ENCODE results near the gene BAZ2B.

Gene BAZ2B

GRCh38 chr2:159609811-159610549 lies 6.4 kb downstream of the BAZ2B start:
- Mint-ChIP-seq H3K4me3 (no peak overlapping the region), H3K4me1 (peaks cover 8% of the 10 kb centered on the region), H3K27ac (no peak overlapping the region), H3K9me3 (no peaks in the 10 kb centered on the region), H3K27me3 (peaks cover 9% of the 10 kb centered on the region), H3K36me3 (ENCODE audit: low read depth) (no peaks in the 10 kb centered on the region)
- ATAC-seq: no peak
- DNase-seq: no peak

DNA sequence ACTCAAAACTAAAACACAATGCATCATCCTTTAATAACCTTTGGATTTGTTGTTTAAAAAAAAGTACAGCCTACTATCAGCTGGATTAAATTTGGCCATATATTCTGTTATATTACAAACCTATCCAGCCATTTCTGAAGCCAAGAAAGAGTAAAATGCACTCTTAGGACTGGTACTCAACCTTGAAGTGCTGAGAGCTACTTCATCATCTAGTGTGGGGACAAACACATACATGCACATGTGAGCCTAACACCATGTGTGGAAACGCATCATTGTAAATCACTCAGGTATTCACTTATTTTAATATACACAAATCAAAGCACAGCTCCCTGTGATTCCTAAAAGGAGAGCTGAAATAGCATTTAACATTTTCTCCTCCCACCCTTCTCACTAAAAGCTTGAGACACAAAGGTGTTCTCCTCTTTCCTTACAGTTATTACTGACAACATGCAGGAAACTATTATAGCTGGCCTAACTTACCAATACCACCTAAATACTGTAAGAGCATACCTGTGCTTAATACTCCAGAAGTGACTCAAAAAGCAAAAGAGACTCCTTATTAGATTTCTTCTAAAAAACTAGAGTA lies 7.5 kb downstream of the BAZ2B start:
- ATAC-seq: no peak
- DNase-seq: no peak
- peaks cover 3% of the 10 kb centered on the region for H3K27me3 Mint-ChIP-seq
- H3K36me3 Mint-ChIP-seq (ENCODE audit: low read depth): no peaks in the 10 kb centered on the region
- H3K4me3 Mint-ChIP-seq: no peak overlapping the region
- H3K4me1 Mint-ChIP-seq: peaks cover under 1% of the 10 kb centered on the region
- H3K27ac Mint-ChIP-seq: no peak overlapping the region
- H3K9me3 Mint-ChIP-seq: no peaks in the 10 kb centered on the region

- no peaks in the 10 kb centered on the region for H3K4me1 Mint-ChIP-seq
- H3K9me3 Mint-ChIP-seq: no peaks in the 10 kb centered on the region
- ATAC-seq: no peak
- H3K27me3 Mint-ChIP-seq: no peaks in the 10 kb centered on the region
- H3K4me3 Mint-ChIP-seq: no peak overlapping the region
- H3K36me3 Mint-ChIP-seq (ENCODE audit: low read depth): no peaks in the 10 kb centered on the region
- no peak for DNase-seq
- H3K27ac Mint-ChIP-seq: no peak overlapping the region
Measured at GRCh38 chr2:159608108-159608507, 8.2 kb downstream of the BAZ2B start.

GRCh38 chr2:159606287-159606686 lies 10.1 kb downstream of the BAZ2B start:
- DNase-seq (no peak), ATAC-seq (no peak)
- Mint-ChIP-seq H3K27me3 (no peaks in the 10 kb centered on the region), H3K27ac (no peak overlapping the region), H3K4me1 (no peaks in the 10 kb centered on the region), H3K36me3 (ENCODE audit: low read depth) (no peaks in the 10 kb centered on the region), H3K9me3 (no peaks in the 10 kb centered on the region), H3K4me3 (no peak overlapping the region)

DNA sequence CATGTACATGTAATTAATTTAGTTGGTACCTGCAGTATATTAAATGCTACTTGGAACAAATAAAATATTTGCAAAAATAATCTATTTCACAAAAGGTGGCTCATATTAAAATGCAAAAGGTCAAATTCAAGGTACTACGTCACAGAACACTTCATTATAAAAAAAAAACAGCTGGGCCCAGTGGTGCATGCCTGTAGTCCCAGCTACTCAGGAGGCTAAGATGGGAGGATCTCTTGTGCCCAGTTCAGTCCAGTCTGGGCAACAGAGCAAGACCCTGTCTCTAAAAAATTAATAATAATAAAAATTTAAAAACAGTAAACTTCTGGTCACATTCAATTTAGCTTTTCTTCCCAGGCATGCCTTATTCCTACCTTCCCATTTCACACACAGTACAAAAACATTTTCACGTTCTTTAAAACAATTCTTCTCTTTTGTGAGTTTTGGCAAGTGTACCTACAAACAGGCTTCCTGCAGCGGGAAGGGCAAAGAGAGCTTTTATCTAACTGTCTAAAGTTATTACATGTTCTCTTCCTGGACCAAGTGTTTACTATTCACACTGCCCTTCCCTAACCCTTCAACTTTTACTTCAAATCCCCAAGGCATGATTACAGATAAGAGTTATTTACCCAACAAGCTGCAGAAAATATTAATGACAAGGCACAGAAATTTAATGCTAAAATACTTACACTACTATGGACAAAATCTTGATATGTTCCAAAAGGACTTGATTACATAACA lies 10.7 kb downstream of the BAZ2B start:
- H3K4me3 Mint-ChIP-seq: no peak overlapping the region
- no peaks in the 10 kb centered on the region for H3K27me3 Mint-ChIP-seq
- ATAC-seq (no peak), DNase-seq (no peak)
- no peak overlapping the region for H3K27ac Mint-ChIP-seq
- H3K36me3 Mint-ChIP-seq (ENCODE audit: low read depth): no peaks in the 10 kb centered on the region
- peaks cover 3% of the 10 kb centered on the region for H3K4me1 Mint-ChIP-seq
- H3K9me3 Mint-ChIP-seq: no peaks in the 10 kb centered on the region

DNA sequence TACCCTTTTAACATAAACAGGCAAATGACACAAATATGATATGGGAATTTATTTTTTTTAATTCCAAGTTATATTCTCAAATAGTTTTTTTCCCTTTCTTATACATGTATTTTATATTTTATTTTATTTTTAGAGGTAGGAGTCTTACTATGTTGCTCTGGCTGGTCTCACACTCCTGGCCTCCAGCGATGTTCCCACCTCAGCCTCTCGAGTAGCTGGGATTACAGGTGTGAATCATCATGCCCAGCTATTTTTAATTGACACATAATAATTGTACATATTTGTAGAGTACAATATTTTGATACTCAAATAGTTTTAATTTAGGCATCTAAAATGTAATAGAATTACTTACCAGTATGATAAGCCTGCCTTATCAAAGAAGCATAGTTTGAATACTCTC lies 12.2 kb downstream of the BAZ2B start:
- ATAC-seq (no peak), DNase-seq (no peak)
- H3K36me3 Mint-ChIP-seq (ENCODE audit: low read depth): no peaks in the 10 kb centered on the region
- H3K9me3 Mint-ChIP-seq: no peaks in the 10 kb centered on the region
- no peaks in the 10 kb centered on the region for H3K27me3 Mint-ChIP-seq
- peaks cover 5% of the 10 kb centered on the region for H3K4me1 Mint-ChIP-seq
- no peak overlapping the region for H3K27ac Mint-ChIP-seq
- no peak overlapping the region for H3K4me3 Mint-ChIP-seq

- Mint-ChIP-seq H3K27me3 (no peaks in the 10 kb centered on the region), H3K36me3 (ENCODE audit: low read depth) (no peaks in the 10 kb centered on the region), H3K27ac (no peak overlapping the region), H3K4me1 (peaks cover 5% of the 10 kb centered on the region), H3K4me3 (no peak overlapping the region), H3K9me3 (no peaks in the 10 kb centered on the region)
- no peak for ATAC-seq
- DNase-seq: no peak
Measured at GRCh38 chr2:159600752-159601151, 15.6 kb downstream of the BAZ2B start.

- no peak overlapping the region for H3K27ac Mint-ChIP-seq
- no peaks in the 10 kb centered on the region for H3K27me3 Mint-ChIP-seq
- DNase-seq: no peak
- H3K36me3 Mint-ChIP-seq (ENCODE audit: low read depth): no peaks in the 10 kb centered on the region
- peaks cover under 1% of the 10 kb centered on the region for H3K4me1 Mint-ChIP-seq
- no peak overlapping the region for H3K4me3 Mint-ChIP-seq
- ATAC-seq: no peak
- no peaks in the 10 kb centered on the region for H3K9me3 Mint-ChIP-seq
Measured at GRCh38 chr2:159595410-159596046, 20.8 kb downstream of the BAZ2B start.

- no peaks in the 10 kb centered on the region for H3K4me1 Mint-ChIP-seq
- H3K27me3 Mint-ChIP-seq: no peaks in the 10 kb centered on the region
- DNase-seq (no peak), ATAC-seq (no peak)
- no peak overlapping the region for H3K27ac Mint-ChIP-seq
- H3K9me3 Mint-ChIP-seq: no peaks in the 10 kb centered on the region
- no peaks in the 10 kb centered on the region for H3K36me3 Mint-ChIP-seq (ENCODE audit: low read depth)
- no peak overlapping the region for H3K4me3 Mint-ChIP-seq
Measured at GRCh38 chr2:159592441-159592840, 23.9 kb downstream of the BAZ2B start.

GRCh38 chr2:159591221-159591620 lies 25.1 kb downstream of the BAZ2B start:
- Mint-ChIP-seq H3K36me3 (ENCODE audit: low read depth) (no peaks in the 10 kb centered on the region), H3K27ac (no peak overlapping the region), H3K4me3 (no peak overlapping the region), H3K9me3 (no peaks in the 10 kb centered on the region), H3K27me3 (no peaks in the 10 kb centered on the region), H3K4me1 (no peaks in the 10 kb centered on the region)
- no peak for ATAC-seq
- DNase-seq: no peak

GRCh38 chr2:159589286-159589685 lies 27.1 kb downstream of the BAZ2B start:
- ATAC-seq (no peak), DNase-seq (no peak)
- no peaks in the 10 kb centered on the region for H3K27me3 Mint-ChIP-seq
- H3K36me3 Mint-ChIP-seq (ENCODE audit: low read depth): no peaks in the 10 kb centered on the region
- no peaks in the 10 kb centered on the region for H3K4me1 Mint-ChIP-seq
- H3K4me3 Mint-ChIP-seq: no peak overlapping the region
- no peak overlapping the region for H3K27ac Mint-ChIP-seq
- H3K9me3 Mint-ChIP-seq: no peaks in the 10 kb centered on the region

DNA sequence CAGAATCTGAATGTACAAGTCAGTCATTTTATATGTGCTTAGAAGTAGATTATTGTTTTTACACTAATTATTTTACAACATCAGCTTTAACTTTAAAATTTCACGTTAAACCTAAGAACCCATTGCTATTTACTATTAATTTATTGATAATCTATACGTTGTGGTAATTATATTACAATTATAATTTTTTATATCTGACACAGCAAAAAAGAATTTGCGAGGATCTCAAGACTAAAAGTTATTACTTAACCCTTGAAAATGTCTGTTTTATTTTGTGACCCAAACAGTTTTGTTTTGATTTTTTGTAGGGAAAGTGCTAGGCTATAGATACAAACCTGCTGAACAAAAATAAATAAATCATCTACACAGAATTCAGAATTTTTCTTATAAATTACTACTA lies 30.3 kb downstream of the BAZ2B start:
- H3K4me1 Mint-ChIP-seq: no peaks in the 10 kb centered on the region
- H3K36me3 Mint-ChIP-seq (ENCODE audit: low read depth): no peaks in the 10 kb centered on the region
- H3K9me3 Mint-ChIP-seq: no peaks in the 10 kb centered on the region
- DNase-seq (no peak), ATAC-seq (no peak)
- H3K27me3 Mint-ChIP-seq: no peaks in the 10 kb centered on the region
- H3K27ac Mint-ChIP-seq: no peak overlapping the region
- no peak overlapping the region for H3K4me3 Mint-ChIP-seq

DNA sequence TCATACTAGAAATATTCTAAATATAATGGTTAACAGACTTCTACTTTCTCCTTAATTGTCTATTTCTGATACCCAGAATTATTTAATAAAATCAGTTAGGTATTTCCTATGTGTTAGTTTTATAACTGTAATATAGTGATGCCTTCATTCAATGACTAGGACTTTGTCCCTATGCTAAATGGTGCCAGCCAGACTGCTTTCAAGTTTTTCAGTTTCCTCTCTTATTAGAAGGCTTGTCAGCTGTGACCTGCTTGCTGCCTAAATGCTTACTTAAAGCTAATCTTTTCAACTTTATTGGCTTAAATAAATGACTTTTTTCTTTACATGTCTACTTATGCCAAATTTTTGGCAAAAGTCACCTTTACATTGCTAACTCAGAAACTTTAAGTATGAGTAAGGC lies 30.7 kb downstream of the BAZ2B start:
- DNase-seq (no peak), ATAC-seq (no peak)
- H3K4me1 Mint-ChIP-seq: no peaks in the 10 kb centered on the region
- no peaks in the 10 kb centered on the region for H3K27me3 Mint-ChIP-seq
- no peaks in the 10 kb centered on the region for H3K36me3 Mint-ChIP-seq (ENCODE audit: low read depth)
- no peaks in the 10 kb centered on the region for H3K9me3 Mint-ChIP-seq
- H3K27ac Mint-ChIP-seq: no peak overlapping the region
- no peak overlapping the region for H3K4me3 Mint-ChIP-seq

- Mint-ChIP-seq H3K4me1 (no peaks in the 10 kb centered on the region), H3K27me3 (no peaks in the 10 kb centered on the region), H3K36me3 (ENCODE audit: low read depth) (no peaks in the 10 kb centered on the region), H3K9me3 (no peaks in the 10 kb centered on the region), H3K27ac (no peak overlapping the region), H3K4me3 (no peak overlapping the region)
- ATAC-seq: no peak
- DNase-seq: no peak
Measured at GRCh38 chr2:159584796-159585195, 31.6 kb downstream of the BAZ2B start.
